Mesenchymal stem cell (in vitro differentiated cells and primary cell): ENCODE results near the gene P2RX5.

Experiments
- DNase-seq: peaks from one replicate; pipeline ENCODE4 v3.0.0-alpha.2; 2013
- H2AFZ ChIP-seq: one replicate; pipeline ENCODE4 v1.6.1; 2013; ENCODE audit warnings: low read depth, mild to moderate bottlenecking, control low read depth, inconsistent platforms, low read length, moderate library complexity
- H2AK5ac ChIP-seq: 2 replicates; pipeline ENCODE4 v1.6.1; 2013; ENCODE audit warnings: low read length, moderate library complexity, mild to moderate bottlenecking, inconsistent platforms; ENCODE audit not compliant: severe bottlenecking
- H2BK120ac ChIP-seq: one replicate; pipeline ENCODE4 v1.6.1; 2013; ENCODE audit warnings: low read depth, mild to moderate bottlenecking, inconsistent platforms, low read length, moderate library complexity
- H2BK12ac ChIP-seq, 2 experiments: one replicate each; pipeline ENCODE4 v1.6.1; 2013; ENCODE audit warnings: inconsistent platforms in 2 of 2, low read length in 2 of 2, mild to moderate bottlenecking in 2 of 2, moderate library complexity in 2 of 2, control low read depth in 1 of 2
- H2BK15ac ChIP-seq: one replicate; pipeline ENCODE4 v1.6.1; 2013; ENCODE audit warnings: mild to moderate bottlenecking, low read depth, inconsistent platforms; ENCODE audit not compliant: poor library complexity, severe bottlenecking
- H2BK5ac ChIP-seq: 2 replicates; pipeline ENCODE4 v1.6.1; 2013; ENCODE audit warnings: low read depth, mild to moderate bottlenecking, low read length, control low read depth, inconsistent platforms; ENCODE audit not compliant: poor library complexity, severe bottlenecking
- H3K14ac ChIP-seq, 2 experiments: one replicate each; pipeline ENCODE4 v1.6.1; 2013; ENCODE audit warnings: inconsistent platforms in 2 of 2, low read length in 2 of 2, control low read depth in 1 of 2, mild to moderate bottlenecking in 1 of 2, moderate library complexity in 1 of 2
- H3K18ac ChIP-seq, 2 experiments: one replicate each; pipeline ENCODE4 v1.6.1; 2013; ENCODE audit warnings: inconsistent platforms in 2 of 2, low read length in 2 of 2, control low read depth in 1 of 2, low read depth in 1 of 2, mild to moderate bottlenecking in 1 of 2
- H3K23ac ChIP-seq, 2 experiments: one replicate each; pipeline ENCODE4 v1.6.1; 2013; ENCODE audit warnings: inconsistent platforms in 2 of 2, low read length in 2 of 2, mild to moderate bottlenecking in 2 of 2, moderate library complexity in 2 of 2, control low read depth in 1 of 2
- H3K27ac ChIP-seq: 2 replicates; pipeline ENCODE4 v1.5.1; 2013; ENCODE audit warnings: mild to moderate bottlenecking, moderate library complexity, low read length, control low read depth, inconsistent platforms; ENCODE audit not compliant: poor library complexity, severe bottlenecking
- H3K27me3 ChIP-seq, 2 experiments: 2 replicates each; pipeline versions ENCODE4 v1.6.1 to v1.7.0; 2013; ENCODE audit warnings: low read length in 2 of 2, mild to moderate bottlenecking in 2 of 2, moderate library complexity in 2 of 2, control low read depth in 1 of 2, inconsistent platforms in 1 of 2; ENCODE audit not compliant: control insufficient read depth in 1 of 2, insufficient read depth in 1 of 2
- H3K36me3 ChIP-seq, 2 experiments: 2 replicates each; pipeline versions ENCODE4 v1.6.1 to v1.7.0; 2013; ENCODE audit warnings: low read length in 2 of 2, control low read depth in 1 of 2, inconsistent platforms in 1 of 2, low read depth in 1 of 2, mild to moderate bottlenecking in 1 of 2; ENCODE audit not compliant: insufficient read depth in 2 of 2, control insufficient read depth in 1 of 2
- H3K4ac ChIP-seq, 2 experiments: one replicate each; pipeline ENCODE4 v1.6.1; 2013; ENCODE audit warnings: inconsistent platforms in 2 of 2, low read length in 2 of 2, mild to moderate bottlenecking in 2 of 2, moderate library complexity in 2 of 2, control low read depth in 1 of 2, low read depth in 1 of 2
- H3K4me1 ChIP-seq: 2 replicates; pipeline ENCODE4 v1.6.1; 2013; ENCODE audit warnings: low read depth, low read length, control low read depth; ENCODE audit not compliant: control insufficient read depth, insufficient read depth
- H3K4me2 ChIP-seq: 2 replicates; pipeline ENCODE4 v1.6.1; 2013; ENCODE audit warnings: low read length, mild to moderate bottlenecking, inconsistent platforms; ENCODE audit not compliant: poor library complexity, severe bottlenecking
- H3K4me3 ChIP-seq, 2 experiments: 2 replicates each; pipeline versions ENCODE4 v1.5.1 to v1.7.0; 2013; ENCODE audit warnings: low read length in 2 of 2, mild to moderate bottlenecking in 2 of 2, control low read depth in 1 of 2, low read depth in 1 of 2; ENCODE audit not compliant: insufficient read depth in 1 of 2
- H3K79me1 ChIP-seq: replicated peaks from 2 replicates; pipeline ENCODE4 v1.6.1; 2013; ENCODE audit warnings: mild to moderate bottlenecking, control low read depth, low read length, inconsistent platforms; ENCODE audit not compliant: poor library complexity, severe bottlenecking
- H3K9ac ChIP-seq: 2 replicates; pipeline ENCODE4 v1.7.0; 2013; ENCODE audit warnings: mild to moderate bottlenecking, low read length, moderate library complexity
- H3K9me3 ChIP-seq: 2 replicates; pipeline ENCODE4 v1.7.0; 2013; ENCODE audit warnings: mild to moderate bottlenecking, low read length; ENCODE audit not compliant: control insufficient read depth
- H4K8ac ChIP-seq: one replicate; pipeline ENCODE4 v1.6.1; 2013; ENCODE audit warnings: inconsistent platforms, mild to moderate bottlenecking, low read length, moderate library complexity
- H4K91ac ChIP-seq: one replicate; pipeline ENCODE4 v1.6.1; 2013; ENCODE audit warnings: mild to moderate bottlenecking, low read length, inconsistent platforms
- WGBS: methylation state at CpG from one replicate; pipeline ENCODE4 v1.1.7; 2013; ENCODE audit warnings: mixed read lengths; 5-methylcytosine and 5-hydroxymethylcytosine counted together

The P2RX5 gene

DNA sequence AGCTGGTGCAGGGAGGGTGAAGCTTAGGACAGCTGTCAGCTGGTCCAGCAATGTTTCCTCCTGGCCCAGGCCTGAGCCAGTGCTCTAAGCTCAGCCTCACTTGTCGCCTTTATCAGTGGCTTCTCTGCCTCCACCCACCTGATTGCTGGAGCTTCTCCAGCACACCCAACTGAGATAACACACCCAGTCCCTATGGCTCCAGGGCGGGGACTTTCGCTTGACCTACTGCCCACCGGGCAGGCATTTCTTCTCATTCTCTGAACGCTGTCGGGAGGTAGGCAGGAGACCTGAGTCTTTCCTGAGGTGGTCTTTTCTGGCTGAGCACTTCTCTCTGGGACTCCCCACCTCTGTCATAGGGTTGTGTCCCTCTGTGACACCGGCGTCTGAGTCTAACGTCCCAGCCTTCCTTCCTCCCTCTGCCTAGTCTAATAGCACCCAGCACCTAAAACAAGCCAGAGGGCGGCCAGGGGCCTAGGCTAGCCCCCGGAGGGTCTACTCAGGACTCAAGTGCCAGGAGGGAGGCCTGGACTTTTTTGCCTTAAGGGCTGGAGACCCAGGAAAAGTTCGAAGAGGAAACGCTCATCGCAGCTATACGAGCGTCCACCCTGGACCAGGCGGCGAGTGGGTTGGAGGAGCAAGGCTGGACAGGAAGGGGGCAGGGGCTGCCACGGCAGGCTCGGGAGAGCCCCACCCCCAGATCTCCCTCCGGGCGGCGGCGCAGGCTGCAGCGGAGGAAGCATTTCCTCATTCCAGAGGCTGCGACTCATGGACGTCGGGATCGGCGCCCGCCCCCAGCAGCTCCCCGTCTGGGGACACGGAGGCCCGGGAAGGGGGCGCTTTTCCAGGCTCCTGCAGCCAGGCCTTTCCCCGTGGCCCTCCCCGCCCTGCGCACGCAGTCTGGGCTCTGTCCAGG is 28.3 kb downstream of the P2RX5 start:
- Histone ChIP-seq H2AK5ac (peak overlapping the region; percentile 84), H2BK15ac (peak overlapping the region; percentile 86), H4K8ac (peak overlapping the region; percentile 99), H3K18ac (peak overlapping the region; percentile 98 to 99), H2BK120ac (peak overlapping the region; percentile 75), H3K4me3 (peak overlapping the region; percentile 83 to 97), H3K9ac (peak overlapping the region; percentile 99), H3K23ac (peak overlapping the region in 1 of 2 experiments; percentile 98), H4K91ac (peak overlapping the region; percentile 98), H3K27me3 (no peaks in the 10 kb centered on the region), H2AFZ (peak overlapping the region; percentile 90), H3K36me3 (peaks cover 38% of the 10 kb centered on the region in 2 experiments), H3K79me1 (peaks cover 21% of the 10 kb centered on the region), H3K4me1 (peaks cover 30% of the 10 kb centered on the region), H2BK5ac (peak overlapping the region; percentile 100), H3K14ac (peak overlapping the region; percentile 98), H3K27ac (peak overlapping the region; percentile 99), H3K4ac (peak overlapping the region; percentile 84 to 98), H2BK12ac (peak overlapping the region; percentile 14 to 94), H3K4me2 (peak overlapping the region; percentile 74), H3K9me3 (no peaks in the 10 kb centered on the region)
- peak; percentile 96 for DNase-seq
- WGBS: 3% methylated on average over 39 of the region's 39 CpGs

DNA sequence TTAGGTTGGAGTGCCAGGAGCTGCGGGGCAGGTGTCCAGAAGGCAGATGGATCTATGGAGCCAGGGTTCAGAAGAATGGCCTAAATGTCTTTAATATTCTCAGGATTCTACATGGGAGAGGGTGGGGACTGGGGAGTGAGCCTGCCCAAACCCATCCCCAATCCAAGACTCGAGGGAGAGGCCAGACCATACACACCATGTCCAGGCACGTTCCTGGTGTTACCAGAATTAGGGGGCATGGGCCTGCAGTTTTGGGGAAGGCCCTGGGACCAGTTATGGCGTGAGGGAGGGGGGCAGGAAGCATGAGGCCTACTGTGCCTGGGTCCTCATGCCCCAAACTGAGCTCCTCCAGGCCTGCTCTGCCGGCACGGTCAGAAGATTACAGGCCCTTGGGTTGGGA is 29.4 kb downstream of the P2RX5 start:
- Histone ChIP-seq H3K9me3 (no peaks in the 10 kb centered on the region), H2BK12ac (peak overlapping the region; percentile 65 to 69), H3K79me1 (peaks cover 19% of the 10 kb centered on the region), H3K9ac (peak overlapping the region; percentile 99), H4K8ac (peak overlapping the region; percentile 8), H2BK120ac (no peak overlapping the region), H3K36me3 (peaks cover 46 to 47% of the 10 kb centered on the region in 2 experiments), H4K91ac (no peak overlapping the region), H3K4me1 (peaks cover 33% of the 10 kb centered on the region), H3K23ac (peak overlapping the region in 1 of 2 experiments; percentile 42), H2BK15ac (no peak overlapping the region), H3K4ac (peak overlapping the region; percentile 15 to 89), H3K4me3 (peak overlapping the region in 1 of 2 experiments; percentile 97), H3K14ac (peak overlapping the region in 1 of 2 experiments; percentile 79), H2AFZ (no peak overlapping the region), H2AK5ac (peak overlapping the region; percentile 97), H3K18ac (peak overlapping the region in 1 of 2 experiments; percentile 25), H3K4me2 (peak overlapping the region; percentile 63), H2BK5ac (peak overlapping the region; percentile 10), H3K27ac (peak overlapping the region; percentile 28), H3K27me3 (no peaks in the 10 kb centered on the region)
- WGBS: 93% methylated on average over 6 of the region's 6 CpGs
- DNase-seq: no peak

DNA sequence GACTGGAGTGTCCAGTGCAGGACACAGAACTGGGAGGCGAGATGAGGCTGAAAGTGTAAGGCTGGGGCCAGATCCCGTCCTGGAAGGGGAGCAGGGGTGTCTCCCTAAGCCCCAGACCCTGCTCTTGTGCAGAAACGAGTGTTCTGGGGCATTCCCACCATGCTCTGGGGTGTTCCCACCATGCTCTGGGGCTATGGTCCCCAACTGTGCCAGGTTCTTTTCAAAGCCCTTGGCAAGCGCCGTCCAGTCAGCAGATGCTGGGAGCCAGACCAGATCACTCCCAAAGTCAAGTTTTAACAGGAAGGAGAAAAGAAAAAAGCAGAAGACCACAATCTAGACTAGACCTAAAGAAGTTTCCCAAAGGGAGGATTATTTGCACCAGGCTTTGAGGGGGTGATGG is 30.1 kb downstream of the P2RX5 start:
- H3K18ac ChIP-seq: no peak overlapping the region
- peaks cover 19% of the 10 kb centered on the region for H3K79me1 ChIP-seq
- WGBS: over 99% methylated on average over 5 of the region's 5 CpGs
- H2BK5ac ChIP-seq: no peak overlapping the region
- H3K4ac ChIP-seq: no peak overlapping the region
- H3K14ac ChIP-seq: no peak overlapping the region
- no peak overlapping the region for H3K27ac ChIP-seq
- H2BK120ac ChIP-seq: no peak overlapping the region
- no peak overlapping the region for H2BK12ac ChIP-seq
- no peak overlapping the region for H2AFZ ChIP-seq
- H3K4me2 ChIP-seq: no peak overlapping the region
- peak overlapping the region; percentile 5 for H2AK5ac ChIP-seq
- no peak overlapping the region for H3K23ac ChIP-seq
- H4K91ac ChIP-seq: no peak overlapping the region
- no peak overlapping the region for H4K8ac ChIP-seq
- no peak overlapping the region for H2BK15ac ChIP-seq
- H3K9ac ChIP-seq: peak overlapping the region; percentile 99
- H3K36me3 ChIP-seq: peaks cover 53% of the 10 kb centered on the region in 2 experiments
- no peak for DNase-seq
- peaks cover 36% of the 10 kb centered on the region for H3K4me1 ChIP-seq
- peak overlapping the region in 1 of 2 experiments; percentile 97 for H3K4me3 ChIP-seq
- no peaks in the 10 kb centered on the region for H3K9me3 ChIP-seq
- no peaks in the 10 kb centered on the region for H3K27me3 ChIP-seq
